ENCODE results near the gene KIAA1217. TPM values are rescaled to one million over a fixed set of nuclear protein-coding genes. Genes with fewer than 3 reads are reported as not detected.

KIAA1217 gene
- polyA plus RNA-seq, 2 of the 4 experiments (the other 2 are of a cell fraction) = 1.5 to 2.7 TPM

GRCh38 chr10:24292304-24293293, 83.7 kb downstream of the KIAA1217 start:
- ChIA-PET CTCF (interaction anchor here (0.7 kb wide), 1 partner anchor 711 kb away, joined by 3 read pairs; no protein-coding TSS in a partner anchor), POLR2A (no interaction called here)
- FAIRE-seq = no peak
- 87% methylated on average over 11 of the region's 11 CpGs for WGBS (ENCODE audit: missing lambda C conversion rate)
- Histone ChIP-seq H3K9me3 (peaks cover 12% of the 10 kb centered on the region; the same call in 2 of the 3 replicates), H3K4me2 (0 out of 3 replicates have a peak overlapping the region, but pooled peaks have one; percentile 8), H3K27ac (peak overlapping the region in 1 of 2 experiments; percentile 33; a peak in 3 of 6 replicates), H3K4me3 (no peak overlapping the region), H3K4me1 (no peaks in the 10 kb centered on the region; the same call in 2 of the 3 replicates)
- ATAC-seq = no peak
- peak in 1 of 2 experiments; percentile 14 for DNase-seq (ENCODE audit: low read depth in 1 of 2, low spot score in 1 of 2)
- TF ChIP-seq MAFK (IDR thresholded peaks at IDR 0.05; ENCODE audit: partially characterized antibody) (peak; percentile 97), JUNB (IDR thresholded peaks at IDR 0.05) (no peak), NFE2L2 (conservative IDR thresholded peaks at IDR 0.05; ENCODE audit: low read length) (peak; percentile 96)

- no peaks in the 10 kb centered on the region for H3K9me3 ChIP-seq
- H3K27ac ChIP-seq = no peak overlapping the region
- H3K4me3 ChIP-seq = no peak overlapping the region
- ATAC-seq (peak in 1 of 2 experiments; percentile 55; a peak in 2 of 6 replicates), FAIRE-seq (no peak), DNase-seq (ENCODE audit: low read depth in 1 of 2, low spot score in 1 of 2) (no peak)
- H3K4me1 ChIP-seq = no peaks in the 10 kb centered on the region
- 23% methylated on average over 6 of the region's 6 CpGs for WGBS (ENCODE audit: missing lambda C conversion rate)
- no peak for TF ChIP-seq EP300 (IDR thresholded peaks at IDR 0.05)
- no peak for TF ChIP-seq HES2 (IDR thresholded peaks at IDR 0.05)
- TF ChIP-seq CHD4 (IDR thresholded peaks at IDR 0.05; ENCODE audit: borderline replicate concordance) = no peak
- TF ChIP-seq EHF (CRISPR knock-in tag; IDR thresholded peaks at IDR 0.05) = no peak
- no peak for TF ChIP-seq ESRRA (IDR thresholded peaks at IDR 0.05; ENCODE audit: borderline replicate concordance, low read length)
- TF ChIP-seq TFCP2L1 (CRISPR knock-in tag; IDR thresholded peaks at IDR 0.05) = no peak
- TF ChIP-seq HEYL (CRISPR knock-in tag; IDR thresholded peaks at IDR 0.05) = no peak
- TF ChIP-seq PHF8 (IDR thresholded peaks at IDR 0.05; ENCODE audit: borderline replicate concordance, low read depth) = no peak
- no peak for TF ChIP-seq BHLHE40 (IDR thresholded peaks at IDR 0.05; ENCODE audit: low read depth, low read length)
- no peak for TF ChIP-seq CEBPB (IDR thresholded peaks at IDR 0.05)
- no peak for TF ChIP-seq CHD2 (IDR thresholded peaks at IDR 0.05; ENCODE audit: low read length, partially characterized antibody)
- TF ChIP-seq, protein P1, sequence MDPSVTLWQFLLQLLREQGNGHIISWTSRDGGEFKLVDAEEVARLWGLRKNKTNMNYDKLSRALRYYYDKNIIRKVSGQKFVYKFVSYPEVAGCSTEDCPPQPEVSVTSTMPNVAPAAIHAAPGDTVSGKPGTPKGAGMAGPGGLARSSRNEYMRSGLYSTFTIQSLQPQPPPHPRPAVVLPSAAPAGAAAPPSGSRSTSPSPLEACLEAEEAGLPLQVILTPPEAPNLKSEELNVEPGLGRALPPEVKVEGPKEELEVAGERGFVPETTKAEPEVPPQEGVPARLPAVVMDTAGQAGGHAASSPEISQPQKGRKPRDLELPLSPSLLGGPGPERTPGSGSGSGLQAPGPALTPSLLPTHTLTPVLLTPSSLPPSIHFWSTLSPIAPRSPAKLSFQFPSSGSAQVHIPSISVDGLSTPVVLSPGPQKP (IDR thresholded peaks at IDR 0.05; ENCODE audit: low read depth, low read length) = no peak
- CTCF ChIA-PET = interaction anchor here (1.0 kb wide), 1 partner anchor 11 kb away, joined by 3 read pairs; no protein-coding TSS in a partner anchor
- POLR2A ChIA-PET = no interaction called here
- no peak overlapping the region for H3K4me2 ChIP-seq
Observed at GRCh38 chr10:24299578-24300260, 90.8 kb downstream of the KIAA1217 start.

DNA sequence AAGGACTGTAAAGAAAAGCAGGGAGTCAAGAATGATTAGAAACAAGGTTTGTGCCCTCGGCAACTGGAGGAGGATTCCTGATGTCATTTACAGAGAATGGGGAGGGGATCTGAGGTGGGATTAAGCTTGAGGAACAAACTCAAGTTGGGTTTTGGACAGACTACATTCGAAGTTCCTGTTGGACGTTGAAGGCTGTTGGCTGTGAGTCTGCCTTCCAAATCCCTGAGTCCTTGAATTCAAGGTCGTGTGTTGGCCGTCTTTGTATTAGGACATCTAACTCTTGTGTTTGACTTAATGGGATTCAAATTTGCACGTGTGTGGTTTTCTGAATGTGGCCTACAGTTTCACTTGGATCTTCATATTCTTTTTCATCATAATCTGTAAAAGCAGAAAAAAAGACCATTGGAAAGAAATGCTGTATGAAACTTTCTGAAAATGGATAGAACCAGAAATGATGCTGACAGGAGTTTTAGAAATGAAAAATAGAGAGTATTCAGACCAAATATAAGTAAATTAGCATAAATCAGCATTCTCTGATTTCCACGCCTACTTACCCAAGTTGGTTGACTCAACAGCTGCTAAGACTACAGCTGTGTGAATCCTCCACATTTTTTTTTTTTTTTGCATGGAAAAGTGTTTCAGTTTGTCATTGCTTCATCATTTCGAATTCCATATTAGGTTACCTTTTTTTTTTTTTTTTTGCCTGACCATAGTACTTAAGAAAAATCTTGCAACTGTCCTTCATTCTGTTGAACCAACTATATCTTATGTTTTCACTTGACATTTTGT, 94.8 kb downstream of the KIAA1217 start:
- 33% methylated on average over 8 of the region's 8 CpGs for WGBS (ENCODE audit: missing lambda C conversion rate)
- Histone ChIP-seq H3K4me2 (no peak overlapping the region), H3K9me3 (no peaks in the 10 kb centered on the region), H3K4me1 (no peaks in the 10 kb centered on the region), H3K27ac (no peak overlapping the region), H3K4me3 (no peak overlapping the region)
- FAIRE-seq (no peak), ATAC-seq (no peak), DNase-seq (ENCODE audit: low read depth in 1 of 2, low spot score in 1 of 2) (no peak)
- ChIA-PET CTCF (no interaction called here), POLR2A (no interaction called here)
- TF ChIP-seq RNF2 (IDR thresholded peaks at IDR 0.05; ENCODE audit: borderline replicate concordance, low read depth) (no peak), PHF8 (IDR thresholded peaks at IDR 0.05; ENCODE audit: borderline replicate concordance, low read depth) (no peak), FOSB (CRISPR knock-in tag; IDR thresholded peaks at IDR 0.05) (no peak), KDM5A (IDR thresholded peaks at IDR 0.05) (no peak), ZFP36 (IDR thresholded peaks at IDR 0.05; ENCODE audit: borderline replicate concordance, partially characterized antibody) (no peak), EHMT2 (IDR thresholded peaks at IDR 0.05; ENCODE audit: low read depth) (no peak), ZC3H11A (IDR thresholded peaks at IDR 0.05) (no peak), BHLHE40 (IDR thresholded peaks at IDR 0.05; ENCODE audit: low read depth, low read length) (no peak), EHF (CRISPR knock-in tag; IDR thresholded peaks at IDR 0.05) (no peak), ZNF302 (CRISPR knock-in tag; IDR thresholded peaks at IDR 0.05) (no peak), RAD21 (conservative IDR thresholded peaks at IDR 0.05 in 1 of 2, IDR thresholded peaks at IDR 0.05 in 1 of 2) (no peak), HOXB5 (CRISPR knock-in tag; IDR thresholded peaks at IDR 0.05) (no peak)
- TF ChIP-seq, protein P1 (IDR thresholded peaks at IDR 0.05; ENCODE audit: low read depth, low read length) = no peak
- TF ChIP-seq, protein P2, sequence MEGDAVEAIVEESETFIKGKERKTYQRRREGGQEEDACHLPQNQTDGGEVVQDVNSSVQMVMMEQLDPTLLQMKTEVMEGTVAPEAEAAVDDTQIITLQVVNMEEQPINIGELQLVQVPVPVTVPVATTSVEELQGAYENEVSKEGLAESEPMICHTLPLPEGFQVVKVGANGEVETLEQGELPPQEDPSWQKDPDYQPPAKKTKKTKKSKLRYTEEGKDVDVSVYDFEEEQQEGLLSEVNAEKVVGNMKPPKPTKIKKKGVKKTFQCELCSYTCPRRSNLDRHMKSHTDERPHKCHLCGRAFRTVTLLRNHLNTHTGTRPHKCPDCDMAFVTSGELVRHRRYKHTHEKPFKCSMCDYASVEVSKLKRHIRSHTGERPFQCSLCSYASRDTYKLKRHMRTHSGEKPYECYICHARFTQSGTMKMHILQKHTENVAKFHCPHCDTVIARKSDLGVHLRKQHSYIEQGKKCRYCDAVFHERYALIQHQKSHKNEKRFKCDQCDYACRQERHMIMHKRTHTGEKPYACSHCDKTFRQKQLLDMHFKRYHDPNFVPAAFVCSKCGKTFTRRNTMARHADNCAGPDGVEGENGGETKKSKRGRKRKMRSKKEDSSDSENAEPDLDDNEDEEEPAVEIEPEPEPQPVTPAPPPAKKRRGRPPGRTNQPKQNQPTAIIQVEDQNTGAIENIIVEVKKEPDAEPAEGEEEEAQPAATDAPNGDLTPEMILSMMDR (IDR thresholded peaks at IDR 0.05) = no peak
